HepG2 (cell line): ENCODE measurements around the gene PIP5K1C. TPM values are rescaled to one million over a fixed set of nuclear protein-coding genes. Genes with fewer than 3 reads are reported as not detected.

Experiments used
- BCL3 ChIP-seq: sonication (generic); formaldehyde crosslinking; IDR thresholded peaks from 2 replicates; pipeline ENCODE4 v1.5.1; 2020; ENCODE audit warnings: mild to moderate bottlenecking, missing genetic modification reagents, moderate library complexity
- HOMEZ ChIP-seq: IDR thresholded peaks from 2 replicates; pipeline ENCODE4 v1.6.1; 2016; ENCODE audit warnings: low read depth
- PRDM10 ChIP-seq: sonication (generic); formaldehyde crosslinking; IDR thresholded peaks from 2 replicates; pipeline ENCODE4 v1.4.0; 2020; ENCODE audit warnings: low read depth, missing genetic modification reagents
- RAD51 ChIP-seq: fragments of 450-650 bp; IDR thresholded peaks from 2 replicates; pipeline ENCODE4 v1.6.1; 2016; ENCODE audit warnings: borderline replicate concordance
- REXO4 ChIP-seq: sonication (generic); formaldehyde crosslinking; IDR thresholded peaks from 2 replicates; pipeline ENCODE4 v1.8.0; 2022; ENCODE audit warnings: missing genetic modification reagents, mild to moderate bottlenecking, borderline replicate concordance
- RNF219 ChIP-seq: sonication (generic); formaldehyde crosslinking; IDR thresholded peaks from 2 replicates; pipeline ENCODE4 v1.5.0; 2020; ENCODE audit warnings: mild to moderate bottlenecking, missing genetic modification reagents
- ZBED4 ChIP-seq: sonication (generic); formaldehyde crosslinking; IDR thresholded peaks from 2 replicates; pipeline ENCODE4 v1.4.0; 2020; ENCODE audit warnings: missing genetic modification reagents, borderline replicate concordance
- ZFP36L1 ChIP-seq: sonication (generic); formaldehyde crosslinking; IDR thresholded peaks from 2 replicates; pipeline ENCODE4 v1.8.0; 2022; ENCODE audit warnings: mild to moderate bottlenecking, missing genetic modification reagents, moderate library complexity
- ZMYM4 ChIP-seq: sonication (generic); formaldehyde crosslinking; IDR thresholded peaks from 2 replicates; pipeline ENCODE4 v1.8.1; 2023; ENCODE audit warnings: mild to moderate bottlenecking, missing genetic modification reagents
- ZNF296 ChIP-seq: sonication (generic); formaldehyde crosslinking; conservative IDR thresholded peaks from 2 replicates; pipeline ENCODE4 v1.5.0; 2020; ENCODE audit warnings: mild to moderate bottlenecking, missing genetic modification reagents
- ZNF317 ChIP-seq: sonication (generic); formaldehyde crosslinking; IDR thresholded peaks from 2 replicates; pipeline ENCODE4 v1.5.0; 2020; ENCODE audit warnings: mild to moderate bottlenecking, missing genetic modification reagents
- ZNF460 ChIP-seq: sonication (generic); formaldehyde crosslinking; IDR thresholded peaks from 2 replicates; pipeline ENCODE4 v1.5.1; 2020; ENCODE audit warnings: missing genetic modification reagents, mild to moderate bottlenecking, borderline replicate concordance
- ZNF552 ChIP-seq: sonication (generic); formaldehyde crosslinking; IDR thresholded peaks from 2 replicates; pipeline ENCODE4 v1.9.0; 2022; ENCODE audit warnings: missing genetic modification reagents, mild to moderate bottlenecking, borderline replicate concordance
- ZNF768 ChIP-seq: sonication (generic); formaldehyde crosslinking; IDR thresholded peaks from 2 replicates; pipeline ENCODE4 v1.4.0; 2020; ENCODE audit warnings: missing genetic modification reagents
- ZNF792 ChIP-seq: IDR thresholded peaks from 2 replicates; pipeline ENCODE4 v1.6.1; 2016
- ZSCAN30 ChIP-seq: sonication (generic); formaldehyde crosslinking; IDR thresholded peaks from 2 replicates; pipeline ENCODE4 v1.5.0; 2020; ENCODE audit warnings: mild to moderate bottlenecking, missing genetic modification reagents
- polyA plus RNA-seq, 8 experiments: library from polyadenylated mRNA; depleted of rRNA in 3 of 8; stranded (reverse) in 7 of 8; unstranded in 1 of 8; fragments of >200 nt; fragmentation: Illumina TruSeq in 4 of 8; extraction: Trizol in 4 of 8; gene quantifications; 2 replicates each; pipeline versions ENCODE4 v1.2.1 to v1.2.3, GENCODE V29; 2011 to 2016; ENCODE audit warnings: low read depth in 4 of 8, missing spikeins in 1 of 8, mixed read lengths in 1 of 8; ENCODE audit not compliant: insufficient read depth in 1 of 8
- total RNA-seq, 5 experiments: library from RNA; depleted of rRNA; stranded (reverse); fragments of >200 nt; fragmentation: Illumina TruSeq; extraction: Trizol; gene quantifications; 2 replicates each; pipeline ENCODE4 v1.2.3, GENCODE V29; 2016; ENCODE audit warnings: low read depth in 1 of 5

Gene PIP5K1C
- total and polyA plus RNA-seq, 2 of the 13 experiments (the other 11 are each of a cell fraction or from before 2014, with no cell fraction given) = 3.6 to 4.3 TPM

GRCh38 chr19:3668331-3669081, 31.8 kb downstream of the PIP5K1C start (continued):
- TF ChIP-seq RNF219 (CRISPR knock-in tag) = no peak
- no peak for TF ChIP-seq PRDM10 (CRISPR knock-in tag)
- 0 out of 2 replicates have a peak, but pooled peaks have one; percentile 43 for TF ChIP-seq ZFP36L1 (CRISPR knock-in tag)
- no peak for TF ChIP-seq ZNF552 (CRISPR knock-in tag)
- TF ChIP-seq BCL3 (CRISPR knock-in tag) = peak; percentile 66; the same call in 1 of the 2 replicates
- TF ChIP-seq ZSCAN30 = no peak
- TF ChIP-seq ZNF792 (CRISPR knock-in tag) = no peak
- no peak for TF ChIP-seq ZMYM4
- TF ChIP-seq HOMEZ (CRISPR knock-in tag) = no peak
- no peak for TF ChIP-seq ZNF768 (CRISPR knock-in tag)
- TF ChIP-seq ZNF317 (CRISPR knock-in tag) = 0 out of 2 replicates have a peak, but pooled peaks have one; percentile 38
- no peak for TF ChIP-seq REXO4 (CRISPR knock-in tag)
- no peak for TF ChIP-seq ZNF460 (CRISPR knock-in tag)
- TF ChIP-seq ZNF296 (CRISPR knock-in tag) = no peak
- TF ChIP-seq RAD51 = no peak
- no peak for TF ChIP-seq ZBED4 (CRISPR knock-in tag)
